Upper lobe of right lung (tissue), 1 donor: ENCODE results near the gene PTPRG. TPM values are rescaled to one million over a fixed set of nuclear protein-coding genes. Genes with fewer than 3 reads are reported as not detected.

Experiments
- ATAC-seq: fragments of 200-7000 bp; cut with Tn5 transposase; one replicate; pipeline ENCODE4 v1.9.1; 2020; ENCODE audit warnings: mild to moderate bottlenecking, moderate library complexity
- DNase-seq: peaks from one replicate; pipeline ENCODE4 v3.0.0-alpha.2; 2020
- H3K27ac ChIP-seq: fragments of 200-600 bp; one replicate; pipeline ENCODE4 v1.8.0; 2022
- H3K27me3 ChIP-seq: fragments of 200-600 bp; one replicate; pipeline ENCODE4 v1.8.0; 2022; ENCODE audit warnings: mild to moderate bottlenecking
- H3K36me3 ChIP-seq: fragments of 200-600 bp; one replicate; pipeline ENCODE4 v1.8.0; 2022
- H3K4me1 ChIP-seq: fragments of 200-600 bp; one replicate; pipeline ENCODE4 v1.8.0; 2022
- H3K4me3 ChIP-seq: fragments of 200-600 bp; one replicate; pipeline ENCODE4 v1.8.0; 2022; ENCODE audit warnings: mild to moderate bottlenecking
- H3K9me3 ChIP-seq: fragments of 200-600 bp; one replicate; pipeline ENCODE4 v1.8.0; 2022
- CTCF ChIP-seq: fragments of 200-600 bp; IDR thresholded peaks from one replicate; pipeline ENCODE4 v1.8.0; 2022; ENCODE audit warnings: antibody characterized with exemption
- intact Hi-C: fragments of 100-400 bp; cut with DNase I; formaldehyde crosslinking; loops from one replicate; pipeline ENCODE4 v1.11.0; 2022
- total RNA-seq: library from RNA; stranded (reverse); fragmentation: NEBNext Ultra II Directional; extraction: Animal tissue kit (Norgen Biotek cat#: 25700); gene quantifications from one replicate; pipeline ENCODE4 v1.2.1, GENCODE V29; 2021
- donor health status: DM: no; HTN: yes; CAD: no; lungs with severe emphysema.

PTPRG gene
- total RNA-seq, 1 donor from 2014 or later = 86.7 TPM

DNA sequence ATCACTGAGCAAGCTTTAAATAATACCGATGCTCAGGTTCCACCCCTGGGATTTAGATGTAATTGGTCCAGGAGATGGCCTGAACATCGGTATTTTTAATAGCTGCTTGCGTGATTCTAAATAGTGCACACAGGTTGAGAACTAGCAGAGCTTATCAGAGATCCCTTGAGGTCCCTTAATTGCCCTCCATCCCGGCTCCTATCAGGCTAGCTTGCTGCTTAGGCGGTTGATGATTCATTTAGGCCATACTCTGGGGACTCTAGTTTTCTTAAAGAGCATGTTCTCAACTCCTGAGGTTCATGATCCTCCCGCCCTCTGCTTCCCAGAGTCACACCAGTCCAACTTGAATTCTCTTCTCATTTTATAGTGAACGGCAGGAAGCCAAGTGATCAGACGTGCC is 531.7 kb downstream of the PTPRG start:
- Histone ChIP-seq H3K4me1 (no peaks in the 10 kb centered on the region), H3K4me3 (no peak overlapping the region), H3K36me3 (no peaks in the 10 kb centered on the region), H3K27me3 (no peaks in the 10 kb centered on the region), H3K9me3 (no peaks in the 10 kb centered on the region), H3K27ac (no peak overlapping the region)
- TF ChIP-seq CTCF = no peak
- ATAC-seq (no peak), DNase-seq (no peak)
- intact Hi-C loops = no loop called here

- no peak overlapping the region for H3K27ac ChIP-seq
- intact Hi-C loops = no loop called here
- no peak for TF ChIP-seq CTCF
- DNase-seq (no peak), ATAC-seq (no peak)
- no peaks in the 10 kb centered on the region for H3K36me3 ChIP-seq
- no peaks in the 10 kb centered on the region for H3K27me3 ChIP-seq
- no peaks in the 10 kb centered on the region for H3K4me1 ChIP-seq
- no peaks in the 10 kb centered on the region for H3K9me3 ChIP-seq
- H3K4me3 ChIP-seq = no peak overlapping the region
Observed at GRCh38 chr3:62094461-62094860, 533.1 kb downstream of the PTPRG start.

DNA sequence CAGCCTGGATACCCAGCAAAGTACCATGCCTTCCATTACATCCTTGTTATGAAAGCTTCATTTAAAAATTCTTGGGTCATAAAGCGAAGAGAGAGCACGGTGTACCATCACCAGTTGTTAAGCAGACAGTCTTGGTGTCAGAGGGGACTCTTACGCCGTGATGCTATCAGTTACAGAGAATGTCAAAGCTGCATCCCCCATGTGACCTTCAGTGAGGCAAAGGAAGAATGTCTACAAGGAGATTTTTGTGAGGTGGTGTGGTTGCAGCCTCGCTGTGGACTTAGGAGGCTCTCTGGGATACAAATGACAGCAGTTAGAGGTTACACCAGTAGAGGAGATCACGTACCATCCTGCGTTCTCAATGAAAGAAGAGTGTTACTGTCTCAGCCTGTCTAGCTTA is 533.7 kb downstream of the PTPRG start:
- intact Hi-C loops = no loop called here
- no peaks in the 10 kb centered on the region for H3K4me1 ChIP-seq
- no peak for TF ChIP-seq CTCF
- no peak for ATAC-seq
- DNase-seq = no peak
- no peaks in the 10 kb centered on the region for H3K9me3 ChIP-seq
- H3K27ac ChIP-seq = no peak overlapping the region
- H3K36me3 ChIP-seq = no peaks in the 10 kb centered on the region
- no peak overlapping the region for H3K4me3 ChIP-seq
- H3K27me3 ChIP-seq = no peaks in the 10 kb centered on the region

DNA sequence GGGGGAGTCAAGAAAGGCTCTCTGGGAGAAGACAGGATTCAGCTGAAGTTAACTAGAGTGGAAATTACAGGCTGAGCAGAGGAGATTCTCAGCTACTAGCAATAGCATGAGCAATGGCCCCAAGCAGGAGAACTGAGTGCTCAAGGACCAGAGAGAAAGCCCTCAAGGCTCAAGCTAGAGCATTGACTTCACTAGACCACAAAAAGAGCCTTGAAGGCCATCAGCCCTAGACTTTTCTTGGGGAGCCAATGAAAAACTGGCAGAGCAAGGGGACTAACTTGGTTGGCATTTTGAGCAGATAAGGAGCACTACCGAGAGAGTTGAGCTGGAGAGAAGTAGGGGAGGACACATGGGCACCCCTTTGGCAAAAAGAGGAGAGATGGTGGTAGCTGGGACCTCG is 534.4 kb downstream of the PTPRG start:
- intact Hi-C loops = no loop called here
- DNase-seq (no peak), ATAC-seq (no peak)
- no peak overlapping the region for H3K4me3 ChIP-seq
- H3K4me1 ChIP-seq = peaks cover 5% of the 10 kb centered on the region
- H3K36me3 ChIP-seq = no peaks in the 10 kb centered on the region
- H3K9me3 ChIP-seq = no peaks in the 10 kb centered on the region
- H3K27me3 ChIP-seq = no peaks in the 10 kb centered on the region
- no peak for TF ChIP-seq CTCF
- H3K27ac ChIP-seq = no peak overlapping the region

- no peaks in the 10 kb centered on the region for H3K9me3 ChIP-seq
- peak overlapping the region; percentile 25 for H3K27ac ChIP-seq
- intact Hi-C loops = no loop called here
- ATAC-seq (no peak), DNase-seq (no peak)
- no peak for TF ChIP-seq CTCF
- H3K27me3 ChIP-seq = no peaks in the 10 kb centered on the region
- H3K36me3 ChIP-seq = no peaks in the 10 kb centered on the region
- H3K4me3 ChIP-seq = no peak overlapping the region
- peaks cover 5% of the 10 kb centered on the region for H3K4me1 ChIP-seq
Observed at GRCh38 chr3:62096521-62096920, 535.1 kb downstream of the PTPRG start.

DNA sequence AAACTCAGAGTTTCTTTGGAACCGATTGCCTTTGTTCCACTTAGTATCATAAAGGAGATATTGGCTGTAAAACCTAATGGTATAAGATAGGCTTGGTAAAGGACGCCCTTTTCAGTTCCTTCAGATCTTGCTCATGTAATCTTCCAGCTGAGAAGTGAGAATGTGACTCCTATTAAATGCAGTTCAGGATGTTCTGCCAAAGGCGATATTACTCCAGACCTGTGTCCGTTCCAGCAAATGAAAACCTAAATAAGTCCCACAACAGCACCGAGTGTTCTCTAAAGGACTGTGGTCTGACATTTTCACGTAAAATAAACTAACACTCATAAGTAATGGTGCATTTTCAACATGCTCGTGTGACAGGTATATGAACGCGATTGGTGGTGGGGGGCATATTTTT is 535.8 kb downstream of the PTPRG start:
- H3K36me3 ChIP-seq = no peaks in the 10 kb centered on the region
- ATAC-seq = no peak
- intact Hi-C loops = no loop called here
- DNase-seq = no peak
- peaks cover 5% of the 10 kb centered on the region for H3K4me1 ChIP-seq
- no peak for TF ChIP-seq CTCF
- peak overlapping the region; percentile 25 for H3K27ac ChIP-seq
- H3K9me3 ChIP-seq = no peaks in the 10 kb centered on the region
- H3K4me3 ChIP-seq = no peak overlapping the region
- no peaks in the 10 kb centered on the region for H3K27me3 ChIP-seq
